Right hindlimb (tissue), 1 donor: ENCODE data around the gene KMT2C.

Experiments
- DNase-seq: peaks from one replicate; pipeline ENCODE4 v3.0.0-alpha.2; 2018

The KMT2C gene

DNA sequence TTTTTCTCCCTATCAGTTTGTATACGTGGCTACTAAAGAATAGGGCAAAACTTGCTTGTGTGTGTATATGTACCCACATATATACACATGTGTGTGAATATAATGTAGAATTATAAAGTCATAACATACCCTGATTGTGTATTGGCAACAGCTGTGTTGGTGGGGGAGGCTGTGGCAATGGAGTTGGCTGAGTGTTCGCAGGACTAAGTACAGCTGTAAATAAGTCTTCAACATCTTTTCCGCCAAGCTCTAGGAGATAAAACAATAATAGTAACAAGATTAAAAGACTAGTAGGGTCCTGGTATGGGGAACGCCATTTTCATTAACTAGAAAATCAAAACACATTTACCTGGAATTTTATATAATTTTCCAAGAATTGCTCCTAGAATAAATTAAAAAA is 241.9 kb downstream of the KMT2C start:
- no peak for DNase-seq

DNA sequence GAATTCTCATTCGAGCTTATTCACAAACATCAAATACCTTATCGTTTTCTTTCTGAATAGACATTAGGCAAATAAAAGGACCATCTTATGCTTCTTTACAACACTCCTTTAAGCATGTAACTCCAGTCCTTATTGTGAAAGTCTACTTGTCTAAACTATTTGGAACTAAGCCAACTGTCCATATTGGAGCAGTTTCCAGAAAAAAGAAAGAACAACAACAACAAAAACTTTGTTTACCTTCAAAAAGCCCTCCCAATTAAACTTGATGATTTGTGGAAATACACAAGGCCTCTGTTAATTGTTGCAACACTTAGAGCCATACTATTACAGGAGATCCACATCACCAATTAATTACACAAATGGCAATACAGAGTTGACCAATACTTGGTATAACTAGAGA is 246.7 kb downstream of the KMT2C start:
- no peak for DNase-seq

DNA sequence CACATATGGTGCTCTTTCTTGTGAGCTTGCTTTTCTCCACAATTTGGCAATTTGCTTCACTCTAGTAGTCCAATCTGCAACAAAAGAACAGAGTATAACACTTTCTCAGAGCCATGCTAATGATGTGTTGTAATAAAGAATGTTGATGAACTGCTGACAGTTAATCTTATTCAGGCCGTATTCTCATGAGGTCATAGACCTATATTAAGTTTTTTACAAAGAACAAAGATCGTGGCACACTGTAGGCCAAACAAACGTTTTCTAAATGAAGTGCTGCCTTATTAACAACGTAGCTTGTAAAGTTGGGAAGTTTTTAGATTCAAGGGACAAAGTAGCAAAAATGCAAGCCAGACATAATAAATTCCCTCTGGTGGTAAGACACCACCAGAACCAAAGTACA is 250.2 kb downstream of the KMT2C start:
- DNase-seq: no peak

DNA sequence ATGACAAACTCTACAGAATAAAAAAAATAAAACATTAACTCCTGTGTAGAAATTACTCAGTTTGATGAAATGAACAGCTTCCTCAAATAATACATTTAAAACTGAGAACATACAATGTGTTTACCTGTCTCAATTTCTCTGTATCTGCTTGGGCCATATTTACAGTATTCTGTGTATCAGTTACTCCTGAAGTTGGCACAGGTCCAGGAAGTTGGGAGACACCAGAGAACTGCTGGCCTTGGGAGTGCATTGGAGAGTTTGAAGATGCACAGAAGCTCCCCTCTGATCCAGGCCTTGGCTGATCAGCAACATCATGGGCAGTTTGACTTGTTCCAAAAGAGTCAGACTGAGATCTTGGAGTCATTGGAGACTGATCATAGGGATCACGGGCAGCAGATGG is 255.2 kb downstream of the KMT2C start:
- no peak for DNase-seq

DNA sequence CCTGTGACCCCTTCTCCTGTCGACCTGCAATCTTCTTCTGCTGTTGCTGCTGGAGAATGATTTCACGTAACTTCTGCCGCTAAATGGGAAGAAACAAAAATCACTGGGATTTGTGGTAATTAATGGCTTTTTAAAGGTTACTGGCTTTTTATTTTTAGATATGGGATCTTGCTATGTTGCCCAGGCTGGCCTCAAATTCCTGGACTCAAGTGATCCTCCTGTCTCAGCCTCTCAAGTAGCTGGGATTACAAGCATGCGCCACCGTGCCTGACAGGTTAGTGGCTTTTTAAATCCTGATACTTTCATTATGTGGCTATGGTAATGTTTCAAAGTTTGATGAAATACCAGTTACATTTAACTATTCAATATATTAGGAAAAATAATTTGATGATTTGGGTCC is 255.8 kb downstream of the KMT2C start:
- DNase-seq: no peak

DNA sequence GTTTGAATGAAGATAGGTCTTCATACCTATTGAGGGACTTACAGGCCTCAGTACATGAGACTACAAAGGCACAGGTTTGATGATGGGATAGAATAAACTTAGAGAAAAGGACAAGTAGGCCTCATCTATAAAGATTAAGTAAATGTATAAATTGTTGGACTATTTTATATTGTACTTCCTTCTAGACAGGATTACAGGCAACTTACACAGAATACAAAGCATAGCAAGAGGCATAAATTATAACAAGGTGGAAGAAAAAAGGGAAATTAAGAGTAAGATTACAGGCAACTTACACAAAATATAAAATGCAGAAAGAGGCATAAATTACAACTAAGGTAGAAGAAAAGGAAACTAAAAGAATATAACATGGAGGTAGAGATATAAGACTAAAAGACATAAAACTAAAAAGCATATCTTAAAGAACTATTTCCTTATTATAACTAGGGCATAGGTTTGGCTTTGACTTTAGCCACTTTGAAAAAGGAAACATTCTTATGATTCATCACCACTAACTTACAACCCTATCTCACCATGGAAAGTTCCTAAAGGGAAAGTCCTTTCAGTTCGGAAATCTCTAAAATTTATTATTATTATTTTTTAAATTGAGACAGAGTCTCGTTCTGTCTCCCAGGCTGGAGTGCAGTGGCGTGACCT is 257.3 kb downstream of the KMT2C start:
- DNase-seq: no peak

DNA sequence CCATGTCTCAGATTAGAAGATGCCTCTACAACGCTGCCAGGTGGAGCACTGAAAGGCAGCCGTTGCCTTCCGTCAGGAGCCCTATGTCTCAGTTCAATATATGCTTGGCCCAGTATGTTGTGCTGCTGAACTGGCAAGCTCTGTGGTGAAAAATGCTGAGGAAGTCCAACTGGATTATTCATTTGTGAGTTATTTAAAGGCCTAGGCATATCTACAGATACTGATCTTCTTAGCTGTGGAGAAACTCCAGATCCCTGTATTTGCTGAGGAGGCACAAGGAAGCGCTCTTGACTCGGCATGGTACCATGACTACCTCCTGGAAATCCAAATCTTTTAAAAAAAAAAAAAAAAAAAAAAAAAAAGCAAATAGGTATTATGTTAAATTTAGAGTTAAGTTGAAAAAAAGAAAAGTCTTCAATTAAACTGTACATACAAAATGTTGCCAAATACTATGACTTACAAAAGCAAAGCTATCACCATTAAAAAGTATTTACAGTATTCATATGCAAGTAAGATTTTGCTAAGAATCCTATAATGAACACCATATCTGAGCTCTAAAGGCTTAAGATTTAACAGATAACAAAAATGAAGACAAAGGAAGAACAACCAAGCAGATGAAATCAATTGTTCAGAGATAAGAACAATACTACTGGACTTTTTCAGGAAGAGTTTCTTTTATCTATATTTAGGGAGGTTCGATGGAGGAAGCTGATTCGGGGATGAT is 258.0 kb downstream of the KMT2C start:
- DNase-seq: no peak

DNA sequence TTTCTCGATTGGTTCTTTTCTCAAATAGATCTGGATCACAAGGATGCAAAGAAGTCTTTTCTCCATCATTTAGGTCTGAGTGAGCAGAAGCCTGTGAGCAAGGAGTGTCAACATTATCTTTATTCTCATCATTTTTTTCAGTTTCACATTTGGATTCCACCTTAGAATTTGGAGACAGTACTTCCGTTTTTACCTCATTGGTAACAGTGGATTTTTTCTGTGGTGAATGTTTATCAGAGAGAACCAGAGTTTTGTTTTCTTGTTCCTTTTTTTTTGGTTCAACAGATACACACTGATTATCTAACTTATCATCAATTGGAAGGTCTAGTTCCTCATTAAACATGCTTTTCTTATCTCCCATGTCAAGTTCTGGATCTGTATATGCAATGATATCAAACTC is 259.0 kb downstream of the KMT2C start:
- no peak for DNase-seq

DNA sequence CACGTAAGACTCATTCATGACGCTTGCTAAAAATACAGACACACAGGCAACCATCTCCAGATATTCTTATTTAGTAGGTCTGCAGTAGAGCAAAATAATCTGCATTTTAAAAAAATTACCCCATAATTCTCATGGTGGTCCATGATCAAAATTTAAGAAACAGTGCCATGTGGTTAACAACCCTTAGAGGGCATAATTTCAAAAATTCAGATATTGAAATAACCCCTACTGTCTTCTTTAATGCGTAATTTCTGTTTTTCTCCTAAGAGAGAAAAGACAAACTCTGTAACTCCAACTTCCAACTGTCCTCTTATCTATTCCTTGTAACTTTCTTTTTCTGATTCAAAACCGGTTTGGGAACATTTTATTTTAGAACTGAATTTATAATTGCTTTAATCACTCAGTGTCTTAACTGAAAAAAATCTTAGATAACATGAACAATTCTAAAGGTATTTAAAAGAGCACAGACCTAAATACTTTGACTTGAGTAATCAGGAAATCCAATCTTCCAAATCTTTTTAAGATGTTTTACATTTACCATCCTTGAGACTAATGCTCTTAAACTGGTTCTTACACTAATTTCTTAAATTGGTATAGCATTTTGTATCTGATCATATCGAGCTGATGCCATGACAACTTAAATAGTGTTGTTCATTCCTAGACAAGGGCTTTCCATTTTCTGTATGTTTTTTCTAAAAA is 262.3 kb downstream of the KMT2C start:
- no peak for DNase-seq

DNA sequence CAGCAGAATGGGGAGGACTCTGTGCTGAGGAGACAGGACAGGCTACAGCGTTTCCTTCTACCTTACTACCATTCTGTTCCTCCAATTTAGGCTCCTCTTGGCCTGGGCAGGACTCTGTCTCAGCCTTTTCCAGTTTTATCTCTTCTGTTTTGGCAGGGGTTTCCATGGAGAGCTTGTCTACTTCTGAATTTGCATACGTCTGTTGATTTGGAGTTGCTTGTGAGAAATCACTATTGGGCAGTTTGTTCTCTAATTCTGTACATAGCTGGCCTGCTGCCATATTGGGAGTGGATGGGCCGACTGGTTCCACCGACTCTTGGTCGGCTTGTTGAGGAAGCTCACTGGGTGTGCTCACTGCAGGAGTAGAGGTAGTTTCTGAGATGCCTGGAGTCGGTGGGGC is 273.5 kb downstream of the KMT2C start:
- DNase-seq: no peak

DNA sequence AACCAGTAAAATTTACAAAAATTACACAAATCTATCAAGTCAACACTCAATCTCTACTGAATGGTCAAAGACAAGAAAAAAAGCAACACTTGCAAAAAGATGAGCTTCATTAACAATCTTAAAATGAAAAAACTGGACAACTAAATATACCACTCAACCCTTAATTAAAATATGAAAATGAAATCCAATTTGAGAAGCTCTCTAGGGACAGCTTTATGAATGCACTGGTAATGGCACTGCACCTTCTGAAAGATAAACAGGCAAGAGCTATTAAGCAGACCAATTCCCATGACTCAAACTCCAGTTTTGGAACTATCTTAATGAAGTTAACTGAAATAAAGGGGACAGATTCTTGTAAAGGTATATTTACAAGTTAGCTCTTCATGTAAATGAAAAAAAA is 274.6 kb downstream of the KMT2C start:
- DNase-seq: no peak

DNA sequence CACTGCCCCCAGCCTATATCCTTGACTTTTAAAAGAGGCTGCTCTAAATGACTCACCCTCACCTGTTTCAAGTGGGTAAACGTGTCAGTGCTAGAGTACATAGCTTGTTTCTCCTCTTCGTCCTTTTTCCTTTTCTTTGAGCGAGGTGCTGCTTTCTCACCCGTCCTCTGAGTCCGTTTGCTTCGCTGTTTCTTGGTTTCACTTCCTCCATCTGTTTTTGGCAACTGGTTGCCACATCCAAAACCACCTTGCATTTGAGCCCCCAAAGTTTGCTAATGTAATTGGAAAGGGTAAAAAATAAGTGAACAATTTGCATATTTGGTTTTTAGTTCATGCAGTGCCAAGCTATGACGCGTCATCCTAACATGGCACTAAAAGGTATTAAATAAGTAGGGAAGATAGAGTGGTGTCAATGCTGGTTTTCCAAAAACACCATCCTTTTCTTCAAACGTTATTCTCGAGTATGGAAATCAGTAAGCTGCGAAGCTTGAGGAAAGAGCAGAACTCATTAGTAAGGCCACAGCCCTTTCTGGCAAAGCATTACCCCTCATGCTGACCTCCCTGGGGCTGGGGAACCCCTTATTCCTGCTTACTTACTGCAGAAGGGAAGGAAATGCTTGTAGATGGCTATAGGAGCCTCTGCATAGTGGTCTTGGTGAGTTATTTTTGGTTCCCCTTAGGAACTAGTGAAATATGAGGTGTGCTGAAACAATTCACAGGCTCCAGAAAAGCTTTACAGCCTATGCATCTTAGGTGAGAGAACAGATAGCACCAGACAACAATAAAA is 276.8 kb downstream of the KMT2C start:
- DNase-seq: no peak

DNA sequence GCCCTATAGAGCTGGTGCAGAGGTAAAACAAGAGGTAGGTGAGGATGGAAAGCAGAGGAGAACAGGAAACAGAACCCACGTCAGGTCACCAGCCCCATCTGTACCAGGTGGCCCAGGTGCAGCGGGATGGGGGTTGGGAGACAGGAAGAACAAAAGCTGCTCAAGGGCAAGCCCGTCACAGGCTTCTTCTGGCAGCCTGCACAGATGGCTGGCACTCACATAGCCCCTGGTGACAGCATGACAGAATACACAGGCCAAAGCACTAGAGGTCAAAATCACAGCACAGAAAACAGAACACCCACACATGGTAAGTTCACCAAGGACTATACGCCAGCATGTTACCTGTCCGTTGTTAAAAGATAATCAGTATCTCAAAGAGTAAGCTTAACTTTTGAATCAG is 283.5 kb downstream of the KMT2C start:
- no peak for DNase-seq

DNA sequence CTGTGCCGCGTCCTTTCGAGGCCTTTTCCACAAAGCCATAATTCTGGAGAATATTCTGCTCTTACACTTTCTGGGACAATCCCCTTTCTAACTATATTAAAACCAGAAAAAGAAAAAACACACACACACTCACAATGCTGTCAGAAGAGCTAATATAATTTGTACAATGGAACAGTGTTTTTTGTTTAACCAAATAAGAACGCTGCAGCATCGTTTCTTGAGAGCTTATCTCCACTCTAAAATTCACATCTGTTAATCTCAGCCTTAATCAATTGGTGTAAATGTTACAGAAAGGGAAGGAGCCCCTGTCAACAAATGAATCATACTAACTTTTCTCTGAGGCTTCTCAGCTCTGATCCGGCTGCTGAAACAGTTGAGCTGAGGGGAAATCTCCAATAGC is 286.4 kb downstream of the KMT2C start:
- DNase-seq: no peak

DNA sequence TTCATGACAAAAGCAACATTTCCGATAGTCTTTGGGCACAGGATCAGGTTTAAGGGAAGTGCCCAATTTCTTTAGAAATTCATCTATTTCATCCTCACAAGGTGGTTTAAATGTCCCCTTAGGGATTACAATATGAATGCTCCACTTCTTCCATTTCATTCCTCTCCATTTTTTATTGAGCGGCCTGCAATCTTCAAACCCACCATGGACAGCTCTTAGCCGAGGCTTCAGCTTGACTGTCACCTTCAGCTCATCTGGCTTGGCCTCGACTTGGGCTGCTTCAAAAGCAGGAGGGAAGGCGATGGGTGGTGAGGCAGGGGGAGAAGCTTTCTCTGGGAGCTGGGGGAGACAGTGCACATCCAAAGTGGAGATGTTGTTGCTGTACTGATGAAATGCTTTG is 287.1 kb downstream of the KMT2C start:
- DNase-seq: no peak

DNA sequence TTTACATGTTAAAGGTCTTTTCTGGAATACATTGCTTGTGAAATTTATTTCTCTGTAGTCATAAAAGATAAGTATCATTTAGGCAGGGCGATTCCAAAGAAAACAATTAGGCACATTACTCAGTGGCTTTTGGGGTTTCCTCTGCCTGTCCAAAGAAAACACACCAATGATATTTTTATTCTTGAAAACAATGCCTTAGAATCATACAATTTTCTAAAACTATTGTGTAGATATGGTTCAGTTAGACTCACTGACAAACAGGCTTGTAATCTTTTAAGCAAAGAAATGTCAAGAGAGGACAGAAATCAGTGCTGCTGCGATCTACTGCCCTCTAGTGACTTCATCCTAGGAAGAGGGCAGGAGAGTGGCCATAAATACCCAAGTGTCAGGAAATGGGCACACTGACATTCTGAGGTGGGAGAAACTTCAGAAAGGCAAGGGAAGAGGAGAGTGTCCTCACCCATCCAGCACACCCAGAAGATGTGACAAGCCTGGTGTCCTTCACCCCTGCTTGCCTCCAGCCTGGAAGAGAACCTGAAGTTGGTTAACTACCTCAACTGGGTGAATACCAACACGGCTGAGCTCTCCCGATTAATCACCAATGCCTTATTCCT is 289.8 kb downstream of the KMT2C start:
- DNase-seq: no peak

DNA sequence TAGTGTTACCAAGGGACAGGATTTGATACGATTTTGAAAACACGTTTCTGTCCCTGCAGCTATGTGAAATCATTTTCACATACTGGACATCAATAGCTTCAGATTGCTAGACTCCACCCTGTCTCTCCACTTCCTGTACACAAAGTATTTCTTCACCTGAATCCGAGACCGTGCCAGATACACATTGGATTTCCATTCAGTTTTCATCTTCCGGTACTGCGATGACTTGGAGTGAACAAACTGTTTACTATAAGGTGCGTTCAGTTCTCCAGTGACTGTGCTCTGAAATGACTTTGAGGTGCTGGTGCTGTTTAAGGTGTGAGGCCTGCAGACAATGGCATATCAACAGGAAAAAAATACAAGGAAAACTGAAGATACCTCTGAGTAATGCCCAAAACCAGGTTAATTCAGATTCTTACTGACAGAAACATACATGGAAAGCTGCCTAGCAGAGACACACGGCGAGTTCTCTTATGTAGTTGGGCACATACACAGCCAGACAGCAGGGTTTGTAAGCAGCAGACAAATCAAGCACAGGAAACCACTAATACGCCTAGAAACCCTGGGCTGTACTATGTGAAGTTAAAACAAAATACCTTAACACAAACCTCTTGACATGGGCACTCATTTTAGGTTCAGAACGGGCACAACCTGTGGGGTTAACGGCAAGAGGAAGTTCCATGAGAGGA is 291.1 kb downstream of the KMT2C start:
- no peak for DNase-seq

DNA sequence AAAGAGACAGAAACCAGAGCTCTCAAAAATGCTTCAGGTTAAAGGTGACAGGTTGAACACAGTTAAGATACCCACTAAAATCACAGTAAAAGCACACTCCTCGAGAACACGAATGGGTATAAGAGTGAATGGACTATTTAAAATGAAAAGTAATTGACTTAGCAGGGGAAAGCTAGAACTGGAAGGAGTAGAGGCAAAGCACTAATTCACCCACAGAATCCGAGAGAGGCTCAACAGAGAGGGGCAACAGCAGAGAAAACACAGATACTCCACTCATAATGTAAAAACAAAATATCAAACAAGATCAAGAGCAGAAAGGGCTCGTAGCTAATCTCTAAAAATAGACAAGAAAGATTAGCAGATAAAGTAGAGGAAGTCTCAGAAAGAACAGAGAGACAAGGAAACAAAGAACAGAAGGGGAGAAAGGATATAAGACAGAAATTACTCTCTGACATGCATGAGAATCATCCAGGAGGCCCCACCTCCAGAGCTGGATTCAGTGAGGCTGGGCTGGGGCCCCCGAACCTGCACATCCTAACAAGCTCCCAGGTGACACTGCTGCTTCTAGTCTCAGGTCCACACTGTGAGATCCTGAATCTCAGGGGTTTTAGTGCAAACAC is 292.7 kb downstream of the KMT2C start:
- no peak for DNase-seq

DNA sequence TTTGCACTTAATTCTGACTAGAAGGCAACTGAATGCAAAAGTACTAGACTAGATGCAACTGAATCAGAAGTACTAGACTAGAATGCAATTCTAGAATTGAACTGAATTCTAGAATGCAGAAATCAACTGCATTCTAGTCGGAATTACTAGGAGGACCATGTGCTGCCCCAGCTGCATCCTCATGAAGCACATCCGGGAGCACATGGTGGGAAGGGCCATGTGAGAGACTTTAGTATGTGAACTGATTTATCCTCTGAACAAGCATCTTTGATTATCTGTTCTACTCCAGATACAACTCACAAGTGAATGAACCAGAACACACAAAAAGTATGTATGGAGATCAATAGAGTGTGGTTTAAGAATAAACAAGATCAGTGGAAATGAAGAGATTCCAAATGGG is 295.2 kb downstream of the KMT2C start:
- DNase-seq: no peak

DNA sequence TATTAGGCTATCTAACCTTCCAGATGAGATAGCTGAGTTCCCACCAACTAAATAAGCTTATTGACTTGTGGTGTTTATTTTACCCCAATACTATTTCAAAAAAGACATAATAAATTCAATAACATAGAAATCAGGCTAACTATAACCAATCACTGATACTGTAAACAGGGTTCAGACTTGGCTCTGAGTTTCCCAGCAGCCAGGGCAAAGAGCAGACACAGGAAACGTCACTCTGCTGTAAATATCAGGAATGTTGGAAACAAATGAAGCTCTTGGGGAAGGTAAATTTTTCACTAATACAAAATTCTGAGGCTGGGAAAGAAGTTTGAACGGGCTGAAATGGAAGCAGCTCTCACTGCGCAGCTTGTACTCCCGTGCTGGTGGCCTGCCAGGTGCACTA is 295.7 kb downstream of the KMT2C start:
- DNase-seq: no peak

DNA sequence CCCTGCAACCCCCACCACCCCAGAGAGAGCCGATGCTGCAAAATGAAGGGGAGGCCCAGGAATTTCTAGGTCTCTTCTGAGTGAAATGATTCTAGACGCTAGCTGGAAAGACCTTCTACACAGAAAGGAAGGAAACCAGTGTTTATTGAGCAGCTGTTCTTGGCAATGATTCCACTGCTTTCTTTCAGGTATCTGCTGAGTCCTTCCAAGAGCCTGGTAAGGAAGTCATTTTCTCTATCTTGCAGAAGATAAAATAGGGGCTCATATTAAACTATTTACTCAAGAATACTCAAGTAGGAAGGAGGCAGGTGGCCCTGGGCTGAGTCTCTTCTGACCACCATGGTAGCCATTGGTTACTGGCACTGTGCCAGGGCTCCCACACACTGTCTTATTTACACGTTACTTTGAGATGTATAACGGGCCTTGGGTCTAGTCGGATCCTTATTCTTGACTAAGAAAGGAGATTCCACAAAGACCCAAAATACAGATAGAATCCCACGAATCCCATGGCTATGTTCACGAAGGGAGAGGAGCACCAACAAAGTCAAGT is 298.3 kb downstream of the KMT2C start:
- DNase-seq: no peak

DNA sequence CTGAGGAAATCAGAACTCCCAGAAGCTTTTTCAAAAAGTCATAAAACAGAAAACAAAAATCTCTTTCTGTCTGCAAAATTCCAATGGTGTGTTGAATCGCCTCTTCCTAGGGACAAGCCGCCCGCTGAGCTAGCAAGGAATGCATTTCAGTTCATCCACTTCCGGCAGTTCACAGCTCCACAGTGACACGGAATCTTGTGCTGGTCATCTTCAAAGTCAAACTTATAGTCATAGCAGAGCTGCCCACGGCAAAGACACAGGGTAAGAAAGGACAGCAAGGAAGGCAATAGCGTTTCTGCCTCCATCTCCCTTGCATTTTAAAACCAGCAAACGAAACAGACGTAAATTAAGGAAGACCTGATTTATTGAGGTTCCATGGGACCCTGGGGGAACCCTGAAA is 299.1 kb downstream of the KMT2C start:
- DNase-seq: peak; percentile 41
